ENCODE measurements around the gene BLID. TPM values are rescaled to one million over a fixed set of nuclear protein-coding genes. Genes with fewer than 3 reads are reported as not detected.

Gene BLID
- total RNA-seq, 1 donor from 2014 or later: 0.36 TPM

GRCh38 chr11:122068837-122069236 lies 47.2 kb downstream of the BLID start:
- H3K4me1 ChIP-seq: peaks cover 28% of the 10 kb centered on the region
- DNase-seq: no peak
- no peak overlapping the region for H3K27ac ChIP-seq (replicated peaks)
- no peaks in the 10 kb centered on the region for H3K36me3 ChIP-seq
- TF ChIP-seq, protein P1, sequence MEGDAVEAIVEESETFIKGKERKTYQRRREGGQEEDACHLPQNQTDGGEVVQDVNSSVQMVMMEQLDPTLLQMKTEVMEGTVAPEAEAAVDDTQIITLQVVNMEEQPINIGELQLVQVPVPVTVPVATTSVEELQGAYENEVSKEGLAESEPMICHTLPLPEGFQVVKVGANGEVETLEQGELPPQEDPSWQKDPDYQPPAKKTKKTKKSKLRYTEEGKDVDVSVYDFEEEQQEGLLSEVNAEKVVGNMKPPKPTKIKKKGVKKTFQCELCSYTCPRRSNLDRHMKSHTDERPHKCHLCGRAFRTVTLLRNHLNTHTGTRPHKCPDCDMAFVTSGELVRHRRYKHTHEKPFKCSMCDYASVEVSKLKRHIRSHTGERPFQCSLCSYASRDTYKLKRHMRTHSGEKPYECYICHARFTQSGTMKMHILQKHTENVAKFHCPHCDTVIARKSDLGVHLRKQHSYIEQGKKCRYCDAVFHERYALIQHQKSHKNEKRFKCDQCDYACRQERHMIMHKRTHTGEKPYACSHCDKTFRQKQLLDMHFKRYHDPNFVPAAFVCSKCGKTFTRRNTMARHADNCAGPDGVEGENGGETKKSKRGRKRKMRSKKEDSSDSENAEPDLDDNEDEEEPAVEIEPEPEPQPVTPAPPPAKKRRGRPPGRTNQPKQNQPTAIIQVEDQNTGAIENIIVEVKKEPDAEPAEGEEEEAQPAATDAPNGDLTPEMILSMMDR (IDR thresholded peaks at IDR 0.05; ENCODE audit: borderline replicate concordance): no peak
- no peaks in the 10 kb centered on the region for H3K9me3 ChIP-seq (replicated peaks)
- intact Hi-C loops (cut with micrococcal nuclease): no loop called here
- no peak overlapping the region for H3K4me3 ChIP-seq
- no peaks in the 10 kb centered on the region for H3K27me3 ChIP-seq (ENCODE audit: low read depth)

DNA sequence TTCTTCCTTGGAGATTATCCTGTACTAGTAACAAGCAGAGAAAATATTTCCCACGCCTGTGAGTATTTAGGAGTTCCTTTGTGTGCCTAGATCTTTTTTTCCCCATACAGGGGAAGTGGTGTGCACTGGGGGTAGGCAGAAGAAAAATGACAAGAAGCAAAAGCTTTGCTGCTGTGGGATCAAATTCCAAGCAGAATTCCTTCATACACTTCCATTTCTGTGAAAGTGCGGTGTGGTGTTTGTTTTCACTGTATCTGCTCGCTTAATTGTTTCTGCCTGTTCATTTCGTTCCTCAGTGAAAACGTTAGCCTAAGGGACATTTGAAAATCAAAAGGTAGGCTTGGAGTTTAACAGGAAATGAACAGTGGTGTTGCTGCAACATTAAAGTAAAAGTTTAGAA lies 47.9 kb downstream of the BLID start:
- TF ChIP-seq, protein P1 (IDR thresholded peaks at IDR 0.05; ENCODE audit: borderline replicate concordance): no peak
- H3K4me3 ChIP-seq: no peak overlapping the region
- H3K27me3 ChIP-seq (ENCODE audit: low read depth): no peaks in the 10 kb centered on the region
- intact Hi-C loops (cut with micrococcal nuclease): no loop called here
- H3K4me1 ChIP-seq: peaks cover 26% of the 10 kb centered on the region
- H3K9me3 ChIP-seq (replicated peaks): no peaks in the 10 kb centered on the region
- H3K36me3 ChIP-seq: no peaks in the 10 kb centered on the region
- no peak for DNase-seq
- no peak overlapping the region for H3K27ac ChIP-seq (replicated peaks)

Small RNA genes lying within 50 kb of the gene (microRNA-seq; reads per million reads assigned to microRNA genes)
- 19,719 reads per million, percentile 96 among the genes with 10 or more reads in this experiment for gene MIR100
- 371 reads per million, percentile 72 among the genes with 10 or more reads in this experiment for gene MIR125B1
- gene MIRLET7A2: 113 reads per million, percentile 58 among the genes with 10 or more reads in this experiment

All from left ventricle myocardium inferior (tissue), 1 donor.